H9 (cell line): ENCODE measurements around the gene CD1C. TPM values are rescaled to one million over a fixed set of nuclear protein-coding genes. Genes with fewer than 3 reads are reported as not detected.

ENCODE experiments used
- total RNA-seq: library from RNA; stranded (reverse); gene quantifications from 2 replicates; pipeline ENCODE4 v1.2.1, GENCODE V29; 2021

CD1C gene
- total RNA-seq, 1 experiment from 2014 or later, result not detected

Other genes starting within 250 kb of the CD1C start
- gene CD1D, start 109.0 kb upstream of the CD1C start, total RNA-seq, result 0.98 and 1.3 TPM in 2 replicates
- not detected in 2 replicates for gene CD1A, start 35.5 kb upstream of the CD1C start, total RNA-seq
- gene CD1B, start 41.6 kb downstream of the CD1C start, total RNA-seq, result not detected in 2 replicates
- gene CD1E, start 64.0 kb downstream of the CD1C start, total RNA-seq, result not detected in 2 replicates
- not detected in 2 replicates for gene OR10T2, start 109.5 kb downstream of the CD1C start, total RNA-seq
- gene OR10K2, start 136.3 kb downstream of the CD1C start, total RNA-seq, result not detected in 2 replicates
- not detected in 2 replicates for gene OR10K1, start 171.9 kb downstream of the CD1C start, total RNA-seq
- not detected in 2 replicates for gene OR10R2, start 182.3 kb downstream of the CD1C start, total RNA-seq